Measurements from ENCODE around the gene SPO11.

Gene SPO11

GRCh38 chr20:57372581-57373350 lies 43.2 kb downstream of the SPO11 start:
- no peak overlapping the region for H3K27ac ChIP-seq
- no peak for TF ChIP-seq CTCF (conservative IDR thresholded peaks at IDR 0.05)

- H3K27ac ChIP-seq = no peak overlapping the region
- TF ChIP-seq CTCF (conservative IDR thresholded peaks at IDR 0.05) = no peak
Observed at GRCh38 chr20:57374343-57374930, 44.8 kb downstream of the SPO11 start.

- H3K27ac ChIP-seq = no peak overlapping the region
- TF ChIP-seq CTCF (conservative IDR thresholded peaks at IDR 0.05) = no peak
Observed at GRCh38 chr20:57374931-57375651, 45.5 kb downstream of the SPO11 start.

GRCh38 chr20:57375652-57376230 lies 46.1 kb downstream of the SPO11 start:
- H3K27ac ChIP-seq = no peak overlapping the region

GRCh38 chr20:57377350-57377749 lies 47.7 kb downstream of the SPO11 start:
- TF ChIP-seq CTCF (conservative IDR thresholded peaks at IDR 0.05) = no peak
- no peak overlapping the region for H3K27ac ChIP-seq

More at GRCh38 chr20:57375652-57376230, 46.1 kb downstream of the SPO11 start:
- no peak for TF ChIP-seq CTCF (conservative IDR thresholded peaks at IDR 0.05)

GRCh38 chr20:57378107-57378506 lies 48.5 kb downstream of the SPO11 start:
- no peak overlapping the region for H3K27ac ChIP-seq
- TF ChIP-seq CTCF (conservative IDR thresholded peaks at IDR 0.05) = no peak

All from VCaP (cell line).